ENCODE data around the gene SHC2.

- TF ChIP-seq CTCF (IDR thresholded peaks at IDR 0.05; ENCODE audit: poor library complexity) (no peak), EZH2 (IDR thresholded peaks at IDR 0.05; ENCODE audit: borderline replicate concordance) (no peak), EZH2phosphoT487 (IDR thresholded peaks at IDR 0.05; ENCODE audit: low read depth, severe bottlenecking, unreplicated experiment) (no peak)
These were observed 46.7 kb upstream of the SHC2 start, which contains the start of gene TPGS1 for GRCh38 chr19:507286-508203.

All from hepatocyte (in vitro differentiated cells).